Cardiac fibroblast (primary cell): ENCODE data around the gene ID3.

Experiments used
- DNase-seq, 2 donors: peaks; one replicate each; pipeline versions ENCODE4 v3.0.0 to v3.0.0-alpha.2; 2010; ENCODE audit warnings: low read depth in 2 of 2
- H3K4me3 ChIP-seq, 2 donors: replicated peaks in 1 of 2; 1 replicate in 1 of 2; 2 replicates in 1 of 2; pipeline ENCODE4 v1.5.1; 2011; ENCODE audit warnings: low read depth in 2 of 2, low read length in 2 of 2, mild to moderate bottlenecking in 2 of 2, moderate library complexity in 1 of 2
- TF ChIP-seq, protein P1 (sequence below): IDR thresholded peaks from one replicate; pipeline ENCODE4 v1.5.1; 2011; ENCODE audit warnings: low read depth, mild to moderate bottlenecking, low read length, inconsistent platforms

Gene ID3

DNA sequence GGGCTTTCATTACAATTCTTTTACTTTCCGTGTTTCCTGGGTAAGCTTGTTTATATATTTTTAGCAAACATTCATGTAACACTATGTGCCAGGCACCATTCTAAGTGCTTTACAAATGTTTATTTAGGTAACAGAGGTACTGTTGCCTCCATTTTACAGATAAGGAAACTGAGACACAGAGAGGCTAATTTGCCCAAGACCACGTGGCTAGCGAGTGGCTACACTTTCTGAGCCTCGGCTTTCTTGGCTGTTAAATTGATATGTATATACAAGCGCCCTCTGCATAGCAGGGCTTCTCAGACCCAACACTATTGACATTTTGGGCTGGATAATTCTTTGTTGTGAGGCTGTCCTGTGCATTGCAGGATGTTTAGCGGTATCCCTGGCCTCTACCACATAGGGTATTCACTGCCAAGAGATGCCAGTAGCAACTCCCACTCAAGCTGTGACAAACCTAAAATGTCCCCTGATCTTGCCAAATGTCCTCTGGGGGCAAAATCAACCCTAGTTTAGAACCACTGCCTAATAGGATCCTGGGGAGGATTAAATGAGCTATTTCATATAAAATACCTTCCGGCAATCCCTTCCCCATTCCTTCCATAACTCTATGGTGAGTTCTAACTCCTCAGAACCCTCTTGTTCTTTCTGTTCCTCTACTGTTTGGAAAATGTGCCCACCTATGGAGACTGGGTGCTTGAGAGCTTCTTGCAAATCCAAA lies 17.2 kb upstream of the ID3 start:
- DNase-seq, result no peak
- TF ChIP-seq, protein P1, sequence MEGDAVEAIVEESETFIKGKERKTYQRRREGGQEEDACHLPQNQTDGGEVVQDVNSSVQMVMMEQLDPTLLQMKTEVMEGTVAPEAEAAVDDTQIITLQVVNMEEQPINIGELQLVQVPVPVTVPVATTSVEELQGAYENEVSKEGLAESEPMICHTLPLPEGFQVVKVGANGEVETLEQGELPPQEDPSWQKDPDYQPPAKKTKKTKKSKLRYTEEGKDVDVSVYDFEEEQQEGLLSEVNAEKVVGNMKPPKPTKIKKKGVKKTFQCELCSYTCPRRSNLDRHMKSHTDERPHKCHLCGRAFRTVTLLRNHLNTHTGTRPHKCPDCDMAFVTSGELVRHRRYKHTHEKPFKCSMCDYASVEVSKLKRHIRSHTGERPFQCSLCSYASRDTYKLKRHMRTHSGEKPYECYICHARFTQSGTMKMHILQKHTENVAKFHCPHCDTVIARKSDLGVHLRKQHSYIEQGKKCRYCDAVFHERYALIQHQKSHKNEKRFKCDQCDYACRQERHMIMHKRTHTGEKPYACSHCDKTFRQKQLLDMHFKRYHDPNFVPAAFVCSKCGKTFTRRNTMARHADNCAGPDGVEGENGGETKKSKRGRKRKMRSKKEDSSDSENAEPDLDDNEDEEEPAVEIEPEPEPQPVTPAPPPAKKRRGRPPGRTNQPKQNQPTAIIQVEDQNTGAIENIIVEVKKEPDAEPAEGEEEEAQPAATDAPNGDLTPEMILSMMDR, result no peak
- H3K4me3 ChIP-seq, result peak overlapping the region in 1 of 2 donors; percentile 16

- H3K4me3 ChIP-seq, result no peak overlapping the region
- TF ChIP-seq, protein P1, result no peak
- peak in 1 of 2 donors; percentile 74 for DNase-seq
Observed at GRCh38 chr1:23575226-23575810, 16.0 kb upstream of the ID3 start.

- H3K4me3 ChIP-seq, result no peak overlapping the region
- TF ChIP-seq, protein P1, result no peak
- DNase-seq, result no peak
Observed at GRCh38 chr1:23574265-23574754, 15.0 kb upstream of the ID3 start.

- TF ChIP-seq, protein P1, result no peak
- DNase-seq, result no peak
- H3K4me3 ChIP-seq, result no peak overlapping the region
Observed at GRCh38 chr1:23573574-23574182, 14.4 kb upstream of the ID3 start.

DNA sequence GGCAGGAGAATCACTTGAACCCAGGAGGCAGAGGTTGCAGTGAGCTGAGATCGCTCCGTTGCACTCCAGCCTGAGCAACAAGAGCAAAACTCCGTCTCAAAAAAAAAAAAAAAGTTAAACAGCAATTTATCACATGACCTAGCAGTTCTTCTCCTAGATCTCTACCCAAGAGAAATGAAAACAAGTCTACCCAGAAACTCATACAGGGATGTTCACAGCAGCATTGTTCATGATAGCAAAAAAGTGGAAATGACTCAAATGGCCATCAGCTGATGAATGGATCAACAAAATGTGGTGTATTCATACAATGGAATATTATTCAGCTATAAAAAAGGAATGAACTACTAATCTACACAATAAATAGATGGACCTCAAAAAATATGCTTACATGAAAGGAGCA lies 12.2 kb upstream of the ID3 start:
- H3K4me3 ChIP-seq, result no peak overlapping the region
- TF ChIP-seq, protein P1, result no peak
- DNase-seq, result no peak

- no peak overlapping the region for H3K4me3 ChIP-seq
- no peak for DNase-seq
- TF ChIP-seq, protein P1, result no peak
Observed at GRCh38 chr1:23570001-23570691, 10.8 kb upstream of the ID3 start.
